Femur (tissue), 1 donor: ENCODE measurements around the gene MAP10.

Source experiments
- DNase-seq: peaks from one replicate; pipeline ENCODE4 v3.0.0-alpha.2; 2017

MAP10 gene

GRCh38 chr1:232798920-232799319 is 6.3 kb upstream of the MAP10 start:
- no peak for DNase-seq

- DNase-seq, result no peak
These were observed 932 bp downstream of the MAP10 start for GRCh38 chr1:232806186-232806510.

GRCh38 chr1:232810856-232811255 is 5.6 kb downstream of the MAP10 start:
- no peak for DNase-seq

GRCh38 chr1:232812560-232812959 is 7.3 kb downstream of the MAP10 start:
- no peak for DNase-seq

GRCh38 chr1:232813097-232813496 is 7.9 kb downstream of the MAP10 start:
- no peak for DNase-seq

- no peak for DNase-seq
These were observed 8.5 kb downstream of the MAP10 start for GRCh38 chr1:232813760-232814159.

- no peak for DNase-seq
These were observed 11.1 kb downstream of the MAP10 start for GRCh38 chr1:232816324-232816723.

- DNase-seq, result no peak
These were observed 12.8 kb downstream of the MAP10 start for GRCh38 chr1:232818040-232818439.

GRCh38 chr1:232820431-232820830 is 15.2 kb downstream of the MAP10 start:
- no peak for DNase-seq

- DNase-seq, result no peak
These were observed 17.3 kb downstream of the MAP10 start for GRCh38 chr1:232822530-232822929.

- DNase-seq, result no peak
These were observed 21.1 kb downstream of the MAP10 start for GRCh38 chr1:232826318-232826717.

- DNase-seq, result no peak
These were observed 25.4 kb downstream of the MAP10 start for GRCh38 chr1:232830661-232831060.

GRCh38 chr1:232831895-232832294 is 26.7 kb downstream of the MAP10 start:
- no peak for DNase-seq

GRCh38 chr1:232834066-232834465 is 28.9 kb downstream of the MAP10 start:
- no peak for DNase-seq

GRCh38 chr1:232835166-232835565 is 29.9 kb downstream of the MAP10 start:
- no peak for DNase-seq

- no peak for DNase-seq
These were observed 31.9 kb downstream of the MAP10 start for GRCh38 chr1:232837087-232837486.

- DNase-seq, result no peak
These were observed 36.8 kb downstream of the MAP10 start for GRCh38 chr1:232841823-232842565.

- no peak for DNase-seq
These were observed 39.6 kb downstream of the MAP10 start for GRCh38 chr1:232844791-232845190.

- no peak for DNase-seq
These were observed 40.3 kb downstream of the MAP10 start for GRCh38 chr1:232845406-232845955.

GRCh38 chr1:232851532-232851931 is 46.3 kb downstream of the MAP10 start:
- DNase-seq, result no peak

GRCh38 chr1:232853994-232854797 is 49.0 kb downstream of the MAP10 start:
- DNase-seq, result no peak

- DNase-seq, result no peak
These were observed 49.6 kb downstream of the MAP10 start for GRCh38 chr1:232854798-232855159.

- DNase-seq, result no peak
These were observed 51.3 kb downstream of the MAP10 start for GRCh38 chr1:232856541-232856940.
